Body of pancreas (tissue), 4 donors: ENCODE data around the gene B3GAT1.

Experiments used
- CTCF ChIP-seq, 7 experiments: fragments of 450-650 bp in 4 of 7; fragments of 200-600 bp in 3 of 7; sonication (generic) in 3 of 7; IDR thresholded peaks; one replicate each; pipeline ENCODE4 v1.5.1; 2016 to 2019; ENCODE audit warnings: antibody characterized with exemption in 7 of 7
- POLR2A ChIP-seq, 3 donors: fragments of 450-650 bp; IDR thresholded peaks; one replicate each; pipeline ENCODE4 v1.6.1; 2016; ENCODE audit warnings: antibody characterized with exemption in 3 of 3, mild to moderate bottlenecking in 2 of 3

DNA sequence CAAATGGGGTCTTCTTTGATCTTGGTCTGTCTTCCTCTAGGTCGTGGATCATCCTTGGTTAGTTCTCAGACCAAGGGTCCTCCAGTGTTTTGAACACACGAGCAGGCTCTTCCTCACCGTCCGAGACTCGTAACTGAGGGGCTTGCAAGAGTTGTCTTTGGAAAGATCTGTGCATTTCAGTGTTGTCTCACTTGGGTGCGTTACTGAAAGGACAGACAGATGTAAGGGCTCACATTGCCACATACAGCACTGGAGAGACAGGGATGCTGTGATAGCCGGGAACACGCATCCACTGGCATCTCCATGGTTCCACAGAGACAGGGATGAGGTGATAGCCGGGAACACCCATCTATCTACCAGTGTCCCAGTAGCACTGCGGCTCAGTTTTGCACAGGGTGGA lies 64.6 kb downstream of the B3GAT1 start:
- no peak for TF ChIP-seq CTCF (IDR thresholded peaks at IDR 0.05)
- no peak for TF ChIP-seq POLR2A (IDR thresholded peaks at IDR 0.05)
